Body of pancreas (tissue), 4 donors: ENCODE results near the gene CTTN.

Experiments used
- POLR2A ChIP-seq, 3 donors: fragments of 450-650 bp; IDR thresholded peaks; one replicate each; pipeline ENCODE4 v1.6.1; 2016; ENCODE audit warnings: antibody characterized with exemption in 3 of 3, mild to moderate bottlenecking in 2 of 3
- TF ChIP-seq, protein P1 (sequence below), 7 experiments: fragments of 450-650 bp in 4 of 7; fragments of 200-600 bp in 3 of 7; sonication (generic) in 3 of 7; IDR thresholded peaks; one replicate each; pipeline ENCODE4 v1.5.1; 2016 to 2019; ENCODE audit warnings: antibody characterized with exemption in 7 of 7

DNA sequence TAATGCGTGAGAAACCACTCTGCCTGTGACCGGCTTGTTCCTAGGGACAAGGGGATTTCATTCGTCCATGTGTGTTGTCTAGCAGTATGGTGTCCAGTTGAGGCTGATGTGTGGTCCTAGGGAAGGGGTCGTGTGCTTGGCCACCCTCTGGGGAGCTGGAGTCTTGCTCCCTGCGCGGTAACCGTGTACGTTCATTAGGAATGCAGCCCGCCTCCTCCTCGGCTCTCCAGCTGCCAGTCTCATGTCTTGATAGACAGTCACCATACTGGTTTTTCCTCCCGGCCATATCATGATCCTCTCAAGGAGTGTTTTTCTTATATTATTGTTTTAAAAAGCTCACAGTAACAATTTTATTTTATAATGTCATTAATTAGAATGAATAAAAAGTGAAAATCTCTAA lies 5.9 kb downstream of the CTTN start:
- TF ChIP-seq, protein P1, sequence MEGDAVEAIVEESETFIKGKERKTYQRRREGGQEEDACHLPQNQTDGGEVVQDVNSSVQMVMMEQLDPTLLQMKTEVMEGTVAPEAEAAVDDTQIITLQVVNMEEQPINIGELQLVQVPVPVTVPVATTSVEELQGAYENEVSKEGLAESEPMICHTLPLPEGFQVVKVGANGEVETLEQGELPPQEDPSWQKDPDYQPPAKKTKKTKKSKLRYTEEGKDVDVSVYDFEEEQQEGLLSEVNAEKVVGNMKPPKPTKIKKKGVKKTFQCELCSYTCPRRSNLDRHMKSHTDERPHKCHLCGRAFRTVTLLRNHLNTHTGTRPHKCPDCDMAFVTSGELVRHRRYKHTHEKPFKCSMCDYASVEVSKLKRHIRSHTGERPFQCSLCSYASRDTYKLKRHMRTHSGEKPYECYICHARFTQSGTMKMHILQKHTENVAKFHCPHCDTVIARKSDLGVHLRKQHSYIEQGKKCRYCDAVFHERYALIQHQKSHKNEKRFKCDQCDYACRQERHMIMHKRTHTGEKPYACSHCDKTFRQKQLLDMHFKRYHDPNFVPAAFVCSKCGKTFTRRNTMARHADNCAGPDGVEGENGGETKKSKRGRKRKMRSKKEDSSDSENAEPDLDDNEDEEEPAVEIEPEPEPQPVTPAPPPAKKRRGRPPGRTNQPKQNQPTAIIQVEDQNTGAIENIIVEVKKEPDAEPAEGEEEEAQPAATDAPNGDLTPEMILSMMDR (IDR thresholded peaks at IDR 0.05) = no peak
- TF ChIP-seq POLR2A (IDR thresholded peaks at IDR 0.05) = no peak
